Occipital lobe (tissue), 2 donors: ENCODE results near the gene CXADR. TPM values are rescaled to one million over a fixed set of nuclear protein-coding genes. Genes with fewer than 3 reads are reported as not detected.
A peak's percentile ranks its signal among the peaks of the same experiment; 100 is the strongest.

ENCODE experiments used
- DNase-seq: peaks from one replicate; lab custom pipeline; 2025; lab: John Stamatoyannopoulos, UW
- total RNA-seq: library from RNA; depleted of rRNA; stranded (reverse); fragments of >200 nt; gene quantifications from one replicate; pipeline ENCODE4 v1.2.3, GENCODE V29; 2014

Gene CXADR
- total RNA-seq, 1 donor from 2014 or later, result 372 TPM

- no peak for DNase-seq
These were observed 26.5 kb downstream of the CXADR start for GRCh38 chr21:17539323-17539722.

- DNase-seq, result no peak
These were observed 27.0 kb downstream of the CXADR start for GRCh38 chr21:17539743-17540341.

GRCh38 chr21:17540530-17540929 lies 27.7 kb downstream of the CXADR start:
- no peak for DNase-seq

GRCh38 chr21:17542371-17543011 lies 29.6 kb downstream of the CXADR start:
- no peak for DNase-seq

GRCh38 chr21:17545007-17545406 lies 32.2 kb downstream of the CXADR start:
- no peak for DNase-seq

- no peak for DNase-seq
These were observed 35.4 kb downstream of the CXADR start for GRCh38 chr21:17548262-17548661.

- DNase-seq, result no peak
These were observed 37.9 kb downstream of the CXADR start for GRCh38 chr21:17550671-17551308.

GRCh38 chr21:17552410-17552809 lies 39.6 kb downstream of the CXADR start:
- DNase-seq, result no peak

- no peak for DNase-seq
These were observed 41.3 kb downstream of the CXADR start for GRCh38 chr21:17554120-17554519.

- peak; percentile 4 for DNase-seq
These were observed 42.0 kb downstream of the CXADR start for GRCh38 chr21:17554679-17555465.

- no peak for DNase-seq
These were observed 47.7 kb downstream of the CXADR start for GRCh38 chr21:17560377-17561025.

- DNase-seq, result no peak
These were observed 57.9 kb downstream of the CXADR start for GRCh38 chr21:17570786-17571185.

GRCh38 chr21:17572431-17572830 lies 59.6 kb downstream of the CXADR start:
- no peak for DNase-seq

- no peak for DNase-seq
These were observed 62.2 kb downstream of the CXADR start for GRCh38 chr21:17575076-17575475.

GRCh38 chr21:17576080-17576835 lies 63.4 kb downstream of the CXADR start:
- DNase-seq, result no peak

GRCh38 chr21:17577701-17578100 lies 64.9 kb downstream of the CXADR start:
- no peak for DNase-seq

- no peak for DNase-seq
These were observed 65.3 kb downstream of the CXADR start for GRCh38 chr21:17578162-17578561.

GRCh38 chr21:17578876-17579275 lies 66.0 kb downstream of the CXADR start:
- DNase-seq, result no peak

- no peak for DNase-seq
These were observed 67.5 kb downstream of the CXADR start for GRCh38 chr21:17580319-17580718.

GRCh38 chr21:17583898-17584297 lies 71.1 kb downstream of the CXADR start:
- no peak for DNase-seq

GRCh38 chr21:17585875-17586450 lies 73.1 kb downstream of the CXADR start:
- no peak for DNase-seq
